ENCODE results near the gene NRBF2. TPM values are rescaled to one million over a fixed set of nuclear protein-coding genes. Genes with fewer than 3 reads are reported as not detected.

Gene NRBF2
- total and polyA plus RNA-seq, 8 donors, result 6.8 to 23.1 (median 15.2) TPM; not detected in 1

- Histone ChIP-seq H3K4me1 (peaks cover 0 to 35% (median 17%) of the 10 kb centered on the region in 4 donors), H3K27me3 (no peaks in the 10 kb centered on the region), H3K4me3 (no peak overlapping the region), H3K36me3 (peaks cover 0 to 64% (median 50%) of the 10 kb centered on the region in 4 donors), H3K27ac (no peak overlapping the region), H3K9me3 (no peaks in the 10 kb centered on the region)
- WGBS, 5 donors, result 0% methylated on average over 1 of the region's 1 CpG
- no peak for DNase-seq
- TF ChIP-seq POLR2A (IDR thresholded peaks at IDR 0.05), result no peak
- TF ChIP-seq POLR2AphosphoS5 (IDR thresholded peaks at IDR 0.05), result no peak
- no peak for TF ChIP-seq EP300 (IDR thresholded peaks at IDR 0.05)
- TF ChIP-seq CTCF (IDR thresholded peaks at IDR 0.05), result no peak
- intact Hi-C loops (cut with DNase I; ENCODE audit: low total_unique reads), result no loop called here
Measured at GRCh38 chr10:63201118-63201517, 68.0 kb downstream of the NRBF2 start.

Small RNAs within 50 kb of the gene (small RNA-seq; reads per million reads assigned to genes)
- 0 reads per million in 4 donors for gene RNU6-543P
